Fibroblast of the aortic adventitia (primary cell): ENCODE results near the gene OTULIN. TPM values are rescaled to one million over a fixed set of nuclear protein-coding genes. Genes with fewer than 3 reads are reported as not detected.

ENCODE experiments used
- DNase-seq: peaks from one replicate; pipeline ENCODE4 v3.0.0-alpha.2; 2010; ENCODE audit warnings: low read depth
- H3K4me3 ChIP-seq: 2 replicates; pipeline ENCODE4 v1.5.1; 2011; ENCODE audit warnings: low read depth, mild to moderate bottlenecking, control low read depth, low read length, moderate library complexity
- CTCF ChIP-seq: IDR thresholded peaks from 2 replicates; pipeline ENCODE4 v1.5.1; 2011; ENCODE audit warnings: mild to moderate bottlenecking, low read length, control low read depth, inconsistent platforms; ENCODE audit not compliant: insufficient read depth
- total RNA-seq: library from RNA; depleted of rRNA; stranded (reverse); fragments of >200 nt; gene quantifications from 2 replicates; pipeline ENCODE4 v1.2.3, GENCODE V29; 2012; ENCODE audit warnings: low replicate concordance

OTULIN gene
- total RNA-seq, 1 donor: 26.2 TPM

- no peak overlapping the region for H3K4me3 ChIP-seq
- no peak for DNase-seq
- no peak for TF ChIP-seq CTCF
These were observed 7.6 kb downstream of the OTULIN start for GRCh38 chr5:14672082-14672481.

- TF ChIP-seq CTCF: no peak
- no peak for DNase-seq
These were observed 8.2 kb downstream of the OTULIN start for GRCh38 chr5:14672484-14673394.

GRCh38 chr5:14673443-14673842 is 8.9 kb downstream of the OTULIN start:
- no peak overlapping the region for H3K4me3 ChIP-seq
- no peak for TF ChIP-seq CTCF
- DNase-seq: no peak

More at GRCh38 chr5:14672484-14673394, 8.2 kb downstream of the OTULIN start:
- no peak overlapping the region for H3K4me3 ChIP-seq

GRCh38 chr5:14674983-14675854 is 10.7 kb downstream of the OTULIN start:
- no peak for TF ChIP-seq CTCF
- no peak for DNase-seq
- H3K4me3 ChIP-seq: no peak overlapping the region

- TF ChIP-seq CTCF: no peak
- no peak overlapping the region for H3K4me3 ChIP-seq
- no peak for DNase-seq
These were observed 11.4 kb downstream of the OTULIN start for GRCh38 chr5:14675865-14676300.

- DNase-seq: peak; percentile 56
- TF ChIP-seq CTCF: no peak
These were observed 11.8 kb downstream of the OTULIN start for GRCh38 chr5:14676320-14676719.

More at GRCh38 chr5:14676320-14676719, 11.8 kb downstream of the OTULIN start:
- H3K4me3 ChIP-seq: peak overlapping the region; percentile 4
